ENCODE results near the gene MRAP.

Gene MRAP

GRCh38 chr21:32348604-32349332, 50.1 kb downstream of the MRAP start:
- no peak overlapping the region for H3K27ac ChIP-seq (ENCODE audit: low read length)

GRCh38 chr21:32349333-32349944, 50.8 kb downstream of the MRAP start:
- no peak overlapping the region for H3K4me3 ChIP-seq (ENCODE audit: low read length in 2 of 2)
- H3K36me3 ChIP-seq (ENCODE audit: control insufficient read depth in 2 of 2, insufficient read depth in 2 of 2, low read length in 2 of 2), result peaks cover 69 to 86% of the 10 kb centered on the region in 2 donors
- H3K27ac ChIP-seq (ENCODE audit: low read length), result no peak overlapping the region
- H3K9ac ChIP-seq (ENCODE audit: low read length in 2 of 2), result no peak overlapping the region
- no peaks in the 10 kb centered on the region for H3K27me3 ChIP-seq (ENCODE audit: control insufficient read depth in 1 of 2, insufficient read depth in 2 of 2, low read length in 2 of 2)
- no peaks in the 10 kb centered on the region for H3K4me1 ChIP-seq (ENCODE audit: control insufficient read depth, insufficient read depth, low read length)
- peaks cover 0 to 3% of the 10 kb centered on the region in 2 donors for H3K9me3 ChIP-seq (ENCODE audit: control insufficient read depth in 2 of 2, low read length in 2 of 2)

More at GRCh38 chr21:32348604-32349332, 50.1 kb downstream of the MRAP start:
- H3K4me1 ChIP-seq (ENCODE audit: control insufficient read depth, insufficient read depth, low read length), result no peaks in the 10 kb centered on the region
- H3K9ac ChIP-seq (ENCODE audit: low read length in 2 of 2), result no peak overlapping the region
- peaks cover 0 to 3% of the 10 kb centered on the region in 2 donors for H3K9me3 ChIP-seq (ENCODE audit: control insufficient read depth in 2 of 2, low read length in 2 of 2)
- H3K27me3 ChIP-seq (ENCODE audit: control insufficient read depth in 1 of 2, insufficient read depth in 2 of 2, low read length in 2 of 2), result no peaks in the 10 kb centered on the region
- H3K4me3 ChIP-seq (ENCODE audit: low read length in 2 of 2), result no peak overlapping the region
- H3K36me3 ChIP-seq (ENCODE audit: control insufficient read depth in 2 of 2, insufficient read depth in 2 of 2, low read length in 2 of 2), result peaks cover 70 to 83% of the 10 kb centered on the region in 2 donors

GRCh38 chr21:32350211-32350980, 51.7 kb downstream of the MRAP start:
- Histone ChIP-seq H3K4me1 (ENCODE audit: control insufficient read depth, insufficient read depth, low read length) (no peaks in the 10 kb centered on the region), H3K27ac (ENCODE audit: low read length) (no peak overlapping the region), H3K27me3 (ENCODE audit: control insufficient read depth in 1 of 2, insufficient read depth in 2 of 2, low read length in 2 of 2) (no peaks in the 10 kb centered on the region), H3K9me3 (ENCODE audit: control insufficient read depth in 2 of 2, low read length in 2 of 2) (no peaks in the 10 kb centered on the region), H3K36me3 (ENCODE audit: control insufficient read depth in 2 of 2, insufficient read depth in 2 of 2, low read length in 2 of 2) (peaks cover 65 to 85% of the 10 kb centered on the region in 2 donors), H3K9ac (ENCODE audit: low read length in 2 of 2) (no peak overlapping the region), H3K4me3 (ENCODE audit: low read length in 2 of 2) (no peak overlapping the region)

DNA sequence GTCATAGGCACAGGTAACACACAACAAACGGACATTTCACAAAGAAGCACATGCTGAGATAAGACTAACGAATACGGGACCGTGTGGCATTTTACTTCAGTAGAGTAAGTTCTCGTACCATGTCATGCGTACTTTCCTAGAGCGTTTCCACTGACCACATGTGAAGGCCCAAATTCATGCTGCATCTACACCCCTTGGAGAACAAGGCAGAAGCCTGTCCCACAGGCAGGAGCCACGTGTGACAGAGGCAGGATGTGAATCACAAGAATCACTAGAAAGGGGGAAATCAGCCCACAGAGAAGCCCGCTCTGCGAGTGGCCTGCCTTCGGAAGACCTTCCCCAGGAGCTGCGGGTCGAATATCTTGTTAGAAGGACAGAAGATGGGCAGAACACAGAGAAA, 52.3 kb downstream of the MRAP start:
- H3K4me1 ChIP-seq (ENCODE audit: control insufficient read depth, insufficient read depth, low read length), result no peaks in the 10 kb centered on the region

GRCh38 chr21:32351428-32351827, 52.8 kb downstream of the MRAP start:
- H3K36me3 ChIP-seq (ENCODE audit: control insufficient read depth in 2 of 2, insufficient read depth in 2 of 2, low read length in 2 of 2), result peaks cover 67 to 86% of the 10 kb centered on the region in 2 donors
- no peak overlapping the region for H3K9ac ChIP-seq (ENCODE audit: low read length in 2 of 2)
- H3K4me1 ChIP-seq (ENCODE audit: control insufficient read depth, insufficient read depth, low read length), result no peaks in the 10 kb centered on the region
- no peak overlapping the region for H3K4me3 ChIP-seq (ENCODE audit: low read length in 2 of 2)
- H3K9me3 ChIP-seq (ENCODE audit: control insufficient read depth in 2 of 2, low read length in 2 of 2), result no peaks in the 10 kb centered on the region
- H3K27ac ChIP-seq (ENCODE audit: low read length), result no peak overlapping the region
- no peaks in the 10 kb centered on the region for H3K27me3 ChIP-seq (ENCODE audit: control insufficient read depth in 1 of 2, insufficient read depth in 2 of 2, low read length in 2 of 2)

More for the DNA sequence above, 52.3 kb downstream of the MRAP start:
- H3K9me3 ChIP-seq (ENCODE audit: control insufficient read depth in 2 of 2, low read length in 2 of 2), result no peaks in the 10 kb centered on the region
- peaks cover 66 to 85% of the 10 kb centered on the region in 2 donors for H3K36me3 ChIP-seq (ENCODE audit: control insufficient read depth in 2 of 2, insufficient read depth in 2 of 2, low read length in 2 of 2)
- H3K4me3 ChIP-seq (ENCODE audit: low read length in 2 of 2), result no peak overlapping the region
- no peaks in the 10 kb centered on the region for H3K27me3 ChIP-seq (ENCODE audit: control insufficient read depth in 1 of 2, insufficient read depth in 2 of 2, low read length in 2 of 2)
- no peak overlapping the region for H3K9ac ChIP-seq (ENCODE audit: low read length in 2 of 2)
- H3K27ac ChIP-seq (ENCODE audit: low read length), result no peak overlapping the region

DNA sequence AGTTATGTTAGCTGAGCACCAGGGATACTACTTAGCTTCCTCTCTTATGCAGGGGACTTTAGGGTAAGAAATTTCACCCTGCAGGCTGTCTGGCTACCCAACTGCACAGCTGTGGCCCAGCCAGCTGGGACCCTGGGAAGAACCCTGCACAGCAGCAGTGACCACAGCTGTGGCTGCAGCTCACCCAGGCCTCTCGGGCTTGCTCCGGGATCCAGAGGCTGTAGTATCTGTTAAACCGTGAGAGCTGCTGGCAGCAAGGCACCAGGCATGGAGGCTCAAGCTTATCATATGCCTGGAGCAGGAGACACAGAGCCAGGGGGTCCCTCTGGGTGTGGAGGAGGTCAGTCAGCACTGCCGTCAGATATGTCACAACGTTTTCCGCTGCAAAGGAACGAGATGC, 53.9 kb downstream of the MRAP start:
- H3K4me3 ChIP-seq (ENCODE audit: low read length in 2 of 2), result no peak overlapping the region
- no peaks in the 10 kb centered on the region for H3K4me1 ChIP-seq (ENCODE audit: control insufficient read depth, insufficient read depth, low read length)
- H3K27me3 ChIP-seq (ENCODE audit: control insufficient read depth in 1 of 2, insufficient read depth in 2 of 2, low read length in 2 of 2), result no peaks in the 10 kb centered on the region
- H3K9ac ChIP-seq (ENCODE audit: low read length in 2 of 2), result no peak overlapping the region
- H3K27ac ChIP-seq (ENCODE audit: low read length), result no peak overlapping the region
- H3K36me3 ChIP-seq (ENCODE audit: control insufficient read depth in 2 of 2, insufficient read depth in 2 of 2, low read length in 2 of 2), result peaks cover 66 to 82% of the 10 kb centered on the region in 2 donors
- H3K9me3 ChIP-seq (ENCODE audit: control insufficient read depth in 2 of 2, low read length in 2 of 2), result no peaks in the 10 kb centered on the region

- H3K4me1 ChIP-seq (ENCODE audit: control insufficient read depth, insufficient read depth, low read length), result no peaks in the 10 kb centered on the region
- H3K9ac ChIP-seq (ENCODE audit: low read length in 2 of 2), result no peak overlapping the region
- no peaks in the 10 kb centered on the region for H3K27me3 ChIP-seq (ENCODE audit: control insufficient read depth in 1 of 2, insufficient read depth in 2 of 2, low read length in 2 of 2)
- peaks cover 65 to 78% of the 10 kb centered on the region in 2 donors for H3K36me3 ChIP-seq (ENCODE audit: control insufficient read depth in 2 of 2, insufficient read depth in 2 of 2, low read length in 2 of 2)
- no peak overlapping the region for H3K27ac ChIP-seq (ENCODE audit: low read length)
- H3K9me3 ChIP-seq (ENCODE audit: control insufficient read depth in 2 of 2, low read length in 2 of 2), result no peaks in the 10 kb centered on the region
- H3K4me3 ChIP-seq (ENCODE audit: low read length in 2 of 2), result no peak overlapping the region
These were observed 54.5 kb downstream of the MRAP start for GRCh38 chr21:32353002-32353711.

DNA sequence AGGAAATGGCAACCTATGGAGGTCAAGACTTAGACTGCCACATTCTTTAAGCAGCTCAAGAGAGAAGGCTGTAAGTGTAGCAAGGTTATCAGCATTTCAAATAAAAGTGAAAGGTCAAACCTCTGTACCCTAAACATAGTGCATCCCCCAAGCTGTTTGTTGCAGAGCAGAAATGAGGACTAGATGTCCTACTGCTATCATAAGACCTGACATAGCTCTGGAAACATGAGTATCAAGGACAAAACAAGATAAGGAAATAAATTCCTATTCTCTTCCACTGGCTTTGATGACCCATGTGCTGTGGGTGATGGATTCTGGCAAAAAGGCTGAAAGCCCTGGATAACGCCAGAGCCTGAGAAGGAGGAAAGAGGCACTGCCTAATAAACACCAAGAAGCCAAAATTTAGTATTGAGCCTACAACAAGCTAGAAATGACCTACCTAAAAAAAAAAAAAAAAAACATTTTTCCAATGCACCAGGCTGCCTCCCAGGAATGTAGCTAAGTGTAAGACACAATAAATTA, 58.3 kb downstream of the MRAP start:
- H3K36me3 ChIP-seq (ENCODE audit: control insufficient read depth in 2 of 2, insufficient read depth in 2 of 2, low read length in 2 of 2), result peaks cover 78 to 84% of the 10 kb centered on the region in 2 donors

GRCh38 chr21:32359719-32360260, 61.1 kb downstream of the MRAP start:
- Histone ChIP-seq H3K4me3 (ENCODE audit: low read length in 2 of 2) (no peak overlapping the region), H3K9me3 (ENCODE audit: control insufficient read depth in 2 of 2, low read length in 2 of 2) (no peaks in the 10 kb centered on the region), H3K9ac (ENCODE audit: low read length in 2 of 2) (no peak overlapping the region), H3K36me3 (ENCODE audit: control insufficient read depth in 2 of 2, insufficient read depth in 2 of 2, low read length in 2 of 2) (peaks cover 63 to 68% of the 10 kb centered on the region in 2 donors), H3K27me3 (ENCODE audit: control insufficient read depth in 1 of 2, insufficient read depth in 2 of 2, low read length in 2 of 2) (no peaks in the 10 kb centered on the region), H3K27ac (ENCODE audit: low read length) (no peak overlapping the region), H3K4me1 (ENCODE audit: control insufficient read depth, insufficient read depth, low read length) (no peaks in the 10 kb centered on the region)

More for the DNA sequence above, 58.3 kb downstream of the MRAP start:
- no peaks in the 10 kb centered on the region for H3K9me3 ChIP-seq (ENCODE audit: control insufficient read depth in 2 of 2, low read length in 2 of 2)
- no peaks in the 10 kb centered on the region for H3K27me3 ChIP-seq (ENCODE audit: control insufficient read depth in 1 of 2, insufficient read depth in 2 of 2, low read length in 2 of 2)
- no peak overlapping the region for H3K4me3 ChIP-seq (ENCODE audit: low read length in 2 of 2)
- no peak overlapping the region for H3K27ac ChIP-seq (ENCODE audit: low read length)
- no peaks in the 10 kb centered on the region for H3K4me1 ChIP-seq (ENCODE audit: control insufficient read depth, insufficient read depth, low read length)
- no peak overlapping the region for H3K9ac ChIP-seq (ENCODE audit: low read length in 2 of 2)

DNA sequence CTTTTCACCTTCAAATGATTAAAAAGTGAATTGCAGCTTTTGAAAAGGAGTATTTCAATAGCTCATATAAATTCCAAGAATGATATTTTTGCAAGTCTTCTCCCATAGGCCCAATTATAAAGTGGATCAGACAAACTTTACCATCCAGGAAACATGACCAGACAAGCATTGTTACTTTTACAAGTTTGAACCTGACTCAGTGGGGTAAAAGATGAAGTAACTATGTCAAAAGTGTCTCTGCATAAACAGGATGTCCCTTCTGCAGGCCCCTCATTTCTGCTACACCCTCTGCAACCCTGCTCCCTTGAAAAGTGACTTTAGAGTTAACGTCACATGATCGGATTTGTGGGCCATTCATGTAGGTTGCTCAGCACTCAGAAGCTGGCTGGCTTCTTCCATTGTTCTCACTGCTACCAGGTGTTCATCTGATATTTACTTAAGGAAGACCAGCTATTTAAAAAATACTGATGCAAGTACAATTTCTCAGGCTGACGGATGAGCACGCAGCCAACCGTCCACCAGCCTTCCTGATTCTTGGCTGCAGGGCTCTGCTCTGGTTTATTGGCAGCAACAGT, 61.8 kb downstream of the MRAP start:
- H3K36me3 ChIP-seq (ENCODE audit: control insufficient read depth in 2 of 2, insufficient read depth in 2 of 2, low read length in 2 of 2), result peaks cover 60 to 66% of the 10 kb centered on the region in 2 donors

More for the DNA sequence above, 61.8 kb downstream of the MRAP start:
- Histone ChIP-seq H3K9ac (ENCODE audit: low read length in 2 of 2) (no peak overlapping the region), H3K27me3 (ENCODE audit: control insufficient read depth in 1 of 2, insufficient read depth in 2 of 2, low read length in 2 of 2) (no peaks in the 10 kb centered on the region), H3K4me3 (ENCODE audit: low read length in 2 of 2) (no peak overlapping the region), H3K4me1 (ENCODE audit: control insufficient read depth, insufficient read depth, low read length) (no peaks in the 10 kb centered on the region), H3K9me3 (ENCODE audit: control insufficient read depth in 2 of 2, low read length in 2 of 2) (no peaks in the 10 kb centered on the region), H3K27ac (ENCODE audit: low read length) (no peak overlapping the region)

Data from stomach smooth muscle (tissue), 2 donors.